Activated CD4-positive, alpha-beta T cell treated with anti-CD3 and anti-CD28 coated beads, Interleukin-2, amount 10 ng/mL, durations not matched to agents 7 days and 5 days (primary cell): Measurements from ENCODE around the gene PEX5L. TPM values are rescaled to one million over a fixed set of nuclear protein-coding genes. Genes with fewer than 3 reads are reported as not detected.
A peak's percentile ranks its signal among the peaks of the same experiment; 100 is the strongest.

Experiments used
- CTCF ChIA-PET: fragments of 350-600 bp; sonication (Branson Sonifier 250); formaldehyde crosslinking; loops from one replicate; lab custom pipeline; 2021; ENCODE audit warnings: antibody characterized with exemption; lab: Charles Lee
- POLR2A ChIA-PET: fragments of 350-600 bp; sonication (Branson Sonifier 250); formaldehyde crosslinking; loops from one replicate; lab custom pipeline; 2021; ENCODE audit warnings: antibody characterized with exemption; lab: Charles Lee
- DNase-seq: peaks from one replicate; pipeline ENCODE4 v3.0.0-alpha.2; 2020
- H3K27ac Mint-ChIP-seq: one replicate; pipeline ENCODE4 v1.8.0; 2021; ENCODE audit warnings: mild to moderate bottlenecking, moderate library complexity, mixed read lengths
- H3K27me3 Mint-ChIP-seq: one replicate; pipeline ENCODE4 v1.8.0; 2021; ENCODE audit warnings: mixed read lengths
- H3K36me3 Mint-ChIP-seq: one replicate; pipeline ENCODE4 v1.8.0; 2021; ENCODE audit warnings: low read depth, mixed read lengths
- H3K4me1 Mint-ChIP-seq: one replicate; pipeline ENCODE4 v1.8.0; 2021; ENCODE audit warnings: mixed read lengths
- H3K4me3 Mint-ChIP-seq: one replicate; pipeline ENCODE4 v1.8.0; 2021; ENCODE audit warnings: mild to moderate bottlenecking, moderate library complexity, mixed read lengths
- H3K9me3 Mint-ChIP-seq: one replicate; pipeline ENCODE4 v1.8.0; 2021; ENCODE audit warnings: mixed read lengths
- total RNA-seq, 2 experiments: library from RNA; stranded (reverse); gene quantifications; one replicate each; pipeline ENCODE4 v1.2.3, GENCODE V29; 2021

The PEX5L gene, protein sequence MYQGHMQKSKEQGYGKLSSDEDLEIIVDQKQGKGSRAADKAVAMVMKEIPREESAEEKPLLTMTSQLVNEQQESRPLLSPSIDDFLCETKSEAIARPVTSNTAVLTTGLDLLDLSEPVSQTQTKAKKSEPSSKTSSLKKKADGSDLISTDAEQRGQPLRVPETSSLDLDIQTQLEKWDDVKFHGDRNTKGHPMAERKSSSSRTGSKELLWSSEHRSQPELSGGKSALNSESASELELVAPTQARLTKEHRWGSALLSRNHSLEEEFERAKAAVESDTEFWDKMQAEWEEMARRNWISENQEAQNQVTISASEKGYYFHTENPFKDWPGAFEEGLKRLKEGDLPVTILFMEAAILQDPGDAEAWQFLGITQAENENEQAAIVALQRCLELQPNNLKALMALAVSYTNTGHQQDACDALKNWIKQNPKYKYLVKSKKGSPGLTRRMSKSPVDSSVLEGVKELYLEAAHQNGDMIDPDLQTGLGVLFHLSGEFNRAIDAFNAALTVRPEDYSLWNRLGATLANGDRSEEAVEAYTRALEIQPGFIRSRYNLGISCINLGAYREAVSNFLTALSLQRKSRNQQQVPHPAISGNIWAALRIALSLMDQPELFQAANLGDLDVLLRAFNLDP
- total RNA-seq: under 1 TPM in 1 of 2 experiments, not detected in 1; 0.04 TPM

DNA sequence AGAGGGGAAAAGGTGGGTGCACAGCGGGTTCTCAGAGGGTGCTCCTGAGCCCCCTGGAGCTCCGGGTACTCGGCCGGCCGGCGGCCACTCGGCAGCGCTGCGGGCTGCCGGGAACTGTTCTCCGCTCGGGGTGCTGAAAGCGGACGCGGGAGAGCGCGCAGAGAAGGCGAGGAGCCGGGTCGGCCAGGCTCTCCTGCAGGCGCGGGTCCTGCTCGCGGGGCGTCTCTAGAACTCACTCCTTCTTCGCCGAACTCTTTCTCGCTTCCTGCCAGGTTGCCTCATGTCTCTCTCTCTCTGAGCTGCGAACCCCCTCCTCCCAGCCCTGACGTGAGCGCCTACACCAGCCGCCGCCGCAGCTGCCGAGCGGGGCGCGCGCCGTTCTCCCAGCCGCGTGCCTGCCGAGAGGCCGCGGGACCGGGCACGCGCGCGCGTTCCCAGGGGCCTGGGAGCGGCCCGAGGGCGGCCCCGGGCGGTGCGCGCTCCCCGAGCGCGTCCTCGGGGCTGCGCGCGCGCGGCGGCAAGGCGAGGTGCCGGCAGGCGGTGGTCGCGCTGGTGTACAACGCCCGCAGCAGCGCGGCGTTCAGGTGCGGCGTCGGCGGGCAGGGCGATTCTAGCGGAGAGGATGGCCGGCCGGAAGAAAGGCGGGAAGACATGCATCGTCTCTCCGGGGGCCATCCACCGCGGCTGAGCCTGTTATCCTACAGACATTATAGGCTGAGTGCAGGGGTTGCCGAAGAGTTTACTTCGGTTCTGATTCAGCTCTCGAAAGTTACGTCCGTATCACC lies at the start of gene PEX5L:
Gene PEX5L, minus strand, starts transcription at position 267 of the 785 bp plus-strand sequence. CDS start 338 bp downstream, outside the sequence.
- CTCF ChIA-PET: no interaction called here
- H3K9me3 Mint-ChIP-seq: no peaks in the 10 kb centered on the region
- H3K36me3 Mint-ChIP-seq: peaks cover 2% of the 10 kb centered on the region
- POLR2A ChIA-PET: no interaction called here
- peak; percentile 44 for DNase-seq
- H3K4me3 Mint-ChIP-seq: peak within 1 kb of the TSS; percentile 52
- peaks cover 9% of the 10 kb centered on the region for H3K4me1 Mint-ChIP-seq
- no peak within 1 kb of the TSS for H3K27ac Mint-ChIP-seq
- H3K27me3 Mint-ChIP-seq: peaks cover 39% of the 10 kb centered on the region

DNA sequence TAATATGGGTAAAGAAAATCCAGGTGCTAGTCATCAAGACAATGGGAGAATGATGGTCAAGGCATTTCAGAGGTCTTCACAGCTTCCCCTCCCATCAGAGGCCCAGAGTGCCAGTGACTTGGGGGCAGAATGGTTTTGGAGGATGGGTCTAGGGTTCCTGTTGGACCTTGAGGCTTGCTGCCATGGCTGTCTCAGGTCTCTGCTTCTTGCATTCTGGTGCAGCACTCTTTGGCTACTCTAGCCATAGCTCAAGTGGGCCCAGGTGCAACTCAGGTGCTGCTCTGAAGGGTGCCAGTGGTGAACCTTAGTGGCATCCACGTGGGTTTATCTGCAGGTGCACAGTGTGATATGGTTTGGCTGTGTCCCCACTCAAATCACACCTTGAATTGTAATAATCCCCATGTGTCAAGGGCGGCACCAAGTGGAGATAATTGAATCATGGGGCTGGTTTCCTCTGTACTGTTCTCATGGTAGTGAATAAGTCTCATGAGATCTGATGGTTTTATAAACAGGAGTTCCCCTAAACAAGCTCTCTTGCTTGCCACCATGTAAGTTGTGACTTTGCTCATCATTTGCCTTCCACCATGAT lies 48.5 kb upstream of the PEX5L start:
- no peak overlapping the region for H3K27ac Mint-ChIP-seq
- no peaks in the 10 kb centered on the region for H3K36me3 Mint-ChIP-seq
- DNase-seq: no peak
- CTCF ChIA-PET: no interaction called here
- H3K9me3 Mint-ChIP-seq: peaks cover 3% of the 10 kb centered on the region
- H3K4me3 Mint-ChIP-seq: no peak overlapping the region
- POLR2A ChIA-PET: no interaction called here
- H3K27me3 Mint-ChIP-seq: no peaks in the 10 kb centered on the region
- no peaks in the 10 kb centered on the region for H3K4me1 Mint-ChIP-seq

DNA sequence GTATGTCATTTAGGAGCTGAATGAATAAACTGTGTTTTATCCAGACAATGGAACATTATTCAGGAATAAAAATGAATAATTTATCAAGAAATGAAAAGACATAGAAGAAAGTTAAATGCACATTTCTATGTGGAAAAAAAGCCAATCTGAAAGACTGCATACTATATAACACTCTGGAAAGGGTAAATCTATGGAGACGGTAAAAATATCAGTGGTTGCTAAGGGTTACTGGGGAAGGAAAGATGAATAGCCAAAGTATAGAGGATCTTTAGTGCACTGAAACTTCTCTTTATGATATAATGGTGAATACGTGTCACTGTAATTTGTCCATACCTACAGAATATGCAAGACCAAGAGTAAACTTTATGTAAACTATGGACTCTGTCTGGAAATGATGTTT lies 46.0 kb upstream of the PEX5L start:
- ChIA-PET POLR2A (no interaction called here), CTCF (no interaction called here)
- no peaks in the 10 kb centered on the region for H3K9me3 Mint-ChIP-seq
- no peaks in the 10 kb centered on the region for H3K27me3 Mint-ChIP-seq
- H3K4me1 Mint-ChIP-seq: no peaks in the 10 kb centered on the region
- H3K27ac Mint-ChIP-seq: no peak overlapping the region
- H3K36me3 Mint-ChIP-seq: no peaks in the 10 kb centered on the region
- H3K4me3 Mint-ChIP-seq: no peak overlapping the region
- no peak for DNase-seq

DNA sequence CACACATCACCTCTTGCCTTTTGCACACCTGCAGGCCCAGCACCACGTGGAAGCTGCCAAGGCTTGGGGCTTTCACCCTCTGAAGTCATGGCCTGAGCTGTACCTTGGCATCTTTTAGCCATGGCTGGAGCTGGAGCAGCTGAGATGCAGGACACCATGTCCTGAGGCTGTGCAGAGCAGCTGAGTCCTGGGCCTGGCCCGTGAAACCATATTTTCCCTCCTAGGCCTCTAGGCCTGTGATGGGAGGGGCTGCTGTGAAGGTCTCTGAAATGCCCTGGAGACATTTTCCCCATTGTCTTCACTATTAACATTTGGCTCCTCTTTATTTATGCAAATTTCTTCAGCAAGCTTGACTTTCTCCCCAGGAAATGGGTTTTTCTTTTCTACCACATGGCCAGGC lies 41.9 kb upstream of the PEX5L start:
- Mint-ChIP-seq H3K4me1 (no peaks in the 10 kb centered on the region), H3K9me3 (no peaks in the 10 kb centered on the region), H3K27ac (no peak overlapping the region), H3K4me3 (no peak overlapping the region), H3K27me3 (no peaks in the 10 kb centered on the region), H3K36me3 (no peaks in the 10 kb centered on the region)
- POLR2A ChIA-PET: no interaction called here
- CTCF ChIA-PET: interaction anchor here (0.6 kb wide), 1 partner anchor 1454 kb away, joined by 3 read pairs; no protein-coding TSS in a partner anchor
- DNase-seq: no peak

DNA sequence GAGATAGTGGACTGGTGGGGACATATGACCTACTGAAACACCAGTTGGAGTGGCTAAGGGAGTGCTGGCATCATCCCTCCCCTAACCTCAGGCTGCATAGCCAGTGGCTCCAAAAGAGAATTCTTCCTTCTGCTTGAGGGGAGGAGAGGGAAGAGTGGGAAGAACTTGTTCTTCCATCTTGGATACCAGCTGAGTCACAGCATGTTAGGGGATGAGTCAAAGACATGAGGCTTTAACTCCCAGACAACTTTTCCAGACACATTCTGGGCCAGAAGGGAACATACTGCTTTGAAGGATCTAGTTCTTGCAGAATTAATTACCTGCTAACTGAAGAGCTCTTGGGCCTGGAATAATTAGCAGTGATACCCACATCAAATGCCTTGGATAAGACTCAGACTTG lies 36.8 kb upstream of the PEX5L start:
- no peak for DNase-seq
- Mint-ChIP-seq H3K27ac (no peak overlapping the region), H3K4me1 (no peaks in the 10 kb centered on the region), H3K4me3 (no peak overlapping the region), H3K36me3 (no peaks in the 10 kb centered on the region), H3K9me3 (no peaks in the 10 kb centered on the region), H3K27me3 (no peaks in the 10 kb centered on the region)
- CTCF ChIA-PET: no interaction called here
- POLR2A ChIA-PET: no interaction called here

DNA sequence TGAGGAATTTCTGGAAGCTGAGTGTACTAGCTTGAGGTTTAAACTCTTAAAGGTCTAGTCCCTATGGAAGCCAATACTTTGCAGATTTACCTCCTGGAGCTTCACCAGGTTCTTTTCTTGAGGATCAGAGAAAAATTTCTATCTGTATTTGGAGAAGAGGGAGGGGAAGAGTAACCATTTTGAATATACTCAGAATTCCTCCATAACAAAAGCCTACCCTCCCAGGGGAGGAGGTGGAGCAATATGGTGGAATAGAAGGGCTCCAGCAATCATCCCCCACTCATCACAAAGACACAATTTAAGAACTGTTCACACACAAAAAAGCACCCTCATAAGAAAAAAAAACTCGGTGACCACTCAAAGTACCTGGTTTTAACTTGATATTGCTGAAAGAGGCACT lies 36.0 kb upstream of the PEX5L start:
- Mint-ChIP-seq H3K4me1 (no peaks in the 10 kb centered on the region), H3K36me3 (no peaks in the 10 kb centered on the region), H3K4me3 (no peak overlapping the region), H3K9me3 (no peaks in the 10 kb centered on the region), H3K27me3 (no peaks in the 10 kb centered on the region), H3K27ac (no peak overlapping the region)
- DNase-seq: no peak
- CTCF ChIA-PET: no interaction called here
- POLR2A ChIA-PET: no interaction called here

DNA sequence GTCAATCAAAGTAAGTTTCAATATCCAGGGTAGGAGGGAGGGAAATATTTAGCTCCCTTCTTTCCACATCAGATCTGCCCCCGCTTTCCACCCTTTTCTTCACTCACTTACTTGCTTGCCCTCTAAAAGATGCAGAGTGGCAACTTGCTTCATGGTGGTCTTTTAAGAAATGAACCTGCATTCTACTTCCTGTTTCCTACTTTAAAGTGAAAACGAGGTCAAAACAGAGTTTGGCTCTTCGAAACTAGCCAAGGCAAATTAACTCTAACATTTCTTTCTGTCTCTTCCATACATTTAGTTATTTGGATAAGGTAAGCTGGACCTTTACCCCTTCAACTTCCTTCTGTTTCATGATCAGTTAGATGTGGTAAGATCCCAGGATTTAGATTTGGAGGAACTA lies 34.2 kb upstream of the PEX5L start:
- Mint-ChIP-seq H3K27ac (no peak overlapping the region), H3K27me3 (no peaks in the 10 kb centered on the region), H3K4me1 (no peaks in the 10 kb centered on the region), H3K36me3 (no peaks in the 10 kb centered on the region), H3K9me3 (no peaks in the 10 kb centered on the region), H3K4me3 (no peak overlapping the region)
- no peak for DNase-seq
- CTCF ChIA-PET: no interaction called here
- POLR2A ChIA-PET: no interaction called here

DNA sequence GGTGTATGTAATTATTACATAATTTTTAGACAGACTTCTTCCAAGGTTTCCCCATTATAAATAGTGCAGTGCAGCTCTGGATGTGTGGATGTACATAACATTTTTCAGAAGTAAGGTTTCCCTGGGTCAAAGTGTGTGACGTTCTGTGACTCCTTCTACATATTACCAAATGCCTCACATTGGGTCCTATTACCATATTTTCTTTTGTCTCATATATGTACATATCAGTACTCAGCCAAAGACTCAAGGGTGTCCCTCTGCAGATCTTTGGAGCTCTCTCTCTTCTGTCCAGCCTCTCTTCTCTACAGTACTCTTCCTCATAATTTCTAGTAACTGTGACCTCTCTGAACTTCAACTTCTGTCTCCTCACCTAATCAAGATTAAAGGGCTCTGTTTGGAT lies 31.3 kb upstream of the PEX5L start:
- CTCF ChIA-PET: no interaction called here
- Mint-ChIP-seq H3K27ac (no peak overlapping the region), H3K4me3 (no peak overlapping the region), H3K27me3 (no peaks in the 10 kb centered on the region), H3K36me3 (no peaks in the 10 kb centered on the region), H3K9me3 (no peaks in the 10 kb centered on the region), H3K4me1 (no peaks in the 10 kb centered on the region)
- POLR2A ChIA-PET: no interaction called here
- no peak for DNase-seq

DNA sequence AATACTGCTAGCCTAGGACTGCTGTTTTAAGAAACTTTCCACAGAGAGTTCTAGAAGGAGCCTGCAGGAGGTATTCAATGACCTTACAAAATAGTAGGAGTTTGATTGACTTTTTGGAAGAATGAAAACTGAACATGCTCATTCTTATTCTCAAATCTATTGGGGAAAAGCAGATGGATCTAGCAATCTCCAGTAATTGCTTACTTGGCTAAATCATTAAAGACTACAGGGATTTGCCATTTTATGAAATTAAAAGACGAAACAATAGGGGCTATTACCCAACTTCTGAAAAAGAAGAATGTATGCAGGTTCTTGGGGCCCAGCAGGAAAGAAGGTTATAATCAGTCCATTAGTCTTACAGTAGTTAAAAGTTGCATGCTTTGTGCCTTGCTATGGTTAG lies 29.9 kb upstream of the PEX5L start:
- Mint-ChIP-seq H3K27ac (no peak overlapping the region), H3K4me3 (no peak overlapping the region), H3K4me1 (no peaks in the 10 kb centered on the region), H3K9me3 (no peaks in the 10 kb centered on the region), H3K27me3 (no peaks in the 10 kb centered on the region), H3K36me3 (no peaks in the 10 kb centered on the region)
- ChIA-PET CTCF (no interaction called here), POLR2A (no interaction called here)
- no peak for DNase-seq

DNA sequence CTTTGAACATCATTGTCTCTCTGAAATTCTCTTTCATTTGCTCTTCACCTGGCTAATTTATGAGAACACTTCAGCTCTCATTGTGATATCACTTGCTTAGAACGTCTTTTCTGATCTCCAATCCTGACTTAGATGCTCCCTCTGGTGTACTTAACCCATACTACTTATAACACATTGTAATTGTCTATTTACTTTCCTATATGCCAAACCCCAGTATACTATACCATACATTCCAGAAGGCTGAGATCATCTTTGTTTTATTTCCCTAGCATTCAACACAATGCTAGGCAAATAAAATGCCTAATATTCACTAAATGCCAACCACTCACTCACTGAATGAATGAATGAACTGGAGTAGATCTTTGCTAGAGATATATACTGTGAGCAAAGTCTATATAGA lies 27.0 kb upstream of the PEX5L start:
- Mint-ChIP-seq H3K4me3 (no peak overlapping the region), H3K4me1 (no peaks in the 10 kb centered on the region), H3K27me3 (no peaks in the 10 kb centered on the region), H3K9me3 (no peaks in the 10 kb centered on the region), H3K27ac (no peak overlapping the region), H3K36me3 (no peaks in the 10 kb centered on the region)
- no peak for DNase-seq
- POLR2A ChIA-PET: no interaction called here
- CTCF ChIA-PET: no interaction called here

DNA sequence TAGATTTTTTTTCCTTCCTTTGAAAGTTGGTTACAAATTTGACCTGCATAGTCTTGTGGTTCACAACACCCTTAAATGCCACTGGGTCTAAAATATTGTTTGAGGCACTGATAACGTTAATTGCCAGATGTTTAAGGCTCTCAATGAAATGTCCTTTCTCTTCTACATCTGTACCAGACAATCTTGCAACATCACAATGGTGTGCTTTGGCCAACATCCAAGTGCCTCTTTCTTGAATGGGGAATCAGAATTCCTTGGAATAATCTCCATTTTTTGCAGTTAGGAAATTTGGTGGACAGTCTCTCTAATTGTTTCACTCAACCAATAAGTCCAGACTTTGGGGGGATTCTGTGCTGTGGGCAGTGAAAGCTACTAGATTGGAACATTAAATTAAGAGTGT lies 26.0 kb upstream of the PEX5L start:
- H3K36me3 Mint-ChIP-seq: no peaks in the 10 kb centered on the region
- no peaks in the 10 kb centered on the region for H3K9me3 Mint-ChIP-seq
- DNase-seq: no peak
- H3K4me1 Mint-ChIP-seq: no peaks in the 10 kb centered on the region
- no peaks in the 10 kb centered on the region for H3K27me3 Mint-ChIP-seq
- ChIA-PET CTCF (no interaction called here), POLR2A (no interaction called here)
- no peak overlapping the region for H3K27ac Mint-ChIP-seq
- H3K4me3 Mint-ChIP-seq: no peak overlapping the region

DNA sequence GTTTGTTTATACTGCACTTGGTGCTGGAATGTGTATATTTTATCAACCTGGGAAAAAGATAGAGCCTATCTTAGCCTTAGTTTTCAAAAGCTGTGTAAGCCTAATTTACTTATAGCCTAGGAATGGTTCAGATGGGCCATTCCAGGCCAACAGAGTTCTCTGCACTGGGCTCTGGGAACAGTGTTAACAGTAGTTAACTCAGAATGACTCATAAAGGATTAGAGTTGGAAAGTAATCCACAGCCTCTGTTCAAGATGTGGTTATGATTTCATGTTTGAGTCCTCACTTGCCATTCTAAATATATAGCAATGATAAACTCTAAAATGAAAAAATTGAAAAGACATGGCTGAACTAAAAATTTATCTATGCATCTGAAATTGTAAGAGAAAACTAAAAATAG lies 22.6 kb upstream of the PEX5L start:
- Mint-ChIP-seq H3K27me3 (no peaks in the 10 kb centered on the region), H3K27ac (no peak overlapping the region), H3K9me3 (no peaks in the 10 kb centered on the region), H3K36me3 (no peaks in the 10 kb centered on the region), H3K4me3 (no peak overlapping the region), H3K4me1 (no peaks in the 10 kb centered on the region)
- CTCF ChIA-PET: no interaction called here
- POLR2A ChIA-PET: no interaction called here
- DNase-seq: no peak

DNA sequence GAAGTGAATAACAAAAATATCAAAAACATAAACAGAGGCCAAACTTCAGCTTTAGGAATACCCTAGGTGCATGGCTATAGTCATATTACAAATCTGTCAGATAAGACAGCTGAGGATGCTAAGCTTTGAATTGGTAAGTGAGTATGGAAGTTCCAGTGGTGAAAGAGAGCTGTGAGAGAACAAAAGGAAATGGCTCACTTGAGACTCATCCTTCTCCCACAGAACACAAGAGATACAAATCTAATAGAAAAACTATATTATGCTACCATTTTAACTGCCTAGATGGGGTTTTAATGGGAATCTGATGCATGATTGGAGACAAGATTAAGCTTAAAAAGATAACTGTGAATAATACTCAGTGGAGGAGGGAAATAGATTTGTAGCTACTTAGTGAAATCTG lies 21.5 kb upstream of the PEX5L start:
- POLR2A ChIA-PET: no interaction called here
- no peak for DNase-seq
- CTCF ChIA-PET: no interaction called here
- no peaks in the 10 kb centered on the region for H3K9me3 Mint-ChIP-seq
- H3K27me3 Mint-ChIP-seq: no peaks in the 10 kb centered on the region
- no peak overlapping the region for H3K27ac Mint-ChIP-seq
- H3K4me3 Mint-ChIP-seq: no peak overlapping the region
- H3K4me1 Mint-ChIP-seq: no peaks in the 10 kb centered on the region
- H3K36me3 Mint-ChIP-seq: no peaks in the 10 kb centered on the region
